OCI-LY1 (cell line): ENCODE data around the gene OR8D1.

Source experiments
- H2AFZ ChIP-seq: fragments of 200-600 bp; sonication (generic), shearing (Covaris generic); 2 replicates; pipeline ENCODE4 v1.6.0; 2014; ENCODE audit warnings: antibody characterized with exemption, mild to moderate bottlenecking, low read length
- H3F3A ChIP-seq: fragments of 200-600 bp; sonication (generic), shearing (Covaris generic); 2 replicates; pipeline ENCODE4 v1.6.0; 2014; ENCODE audit warnings: mild to moderate bottlenecking, antibody characterized with exemption, low read length, moderate library complexity; ENCODE audit not compliant: insufficient read depth
- H3K27ac ChIP-seq: fragments of 200-600 bp; sonication (generic); 2 replicates; pipeline ENCODE4 v1.5.1; 2014; ENCODE audit warnings: low read length, mixed run types, mild to moderate bottlenecking, low read depth; ENCODE audit not compliant: poor library complexity, severe bottlenecking
- H3K27me3 ChIP-seq: fragments of 200-600 bp; sonication (generic); 2 replicates; pipeline ENCODE4 v1.6.0; 2014; ENCODE audit warnings: antibody characterized with exemption, mild to moderate bottlenecking, low read length, moderate library complexity; ENCODE audit not compliant: insufficient read depth
- H3K36me3 ChIP-seq: fragments of 200-600 bp; sonication (generic); 2 replicates; pipeline ENCODE4 v1.6.1; 2014; ENCODE audit warnings: mild to moderate bottlenecking, antibody characterized with exemption, low read length, moderate library complexity, mixed read lengths; ENCODE audit not compliant: insufficient read depth
- H3K4me1 ChIP-seq: fragments of 200-600 bp; sonication (generic); 2 replicates; pipeline ENCODE4 v1.5.1; 2014; ENCODE audit warnings: mild to moderate bottlenecking, low read length, moderate library complexity; ENCODE audit not compliant: insufficient read depth, severe bottlenecking
- H3K4me2 ChIP-seq: fragments of 200-600 bp; sonication (generic), shearing (Covaris generic); 2 replicates; pipeline ENCODE4 v1.6.1; 2014; ENCODE audit warnings: low read length
- H3K4me3 ChIP-seq: fragments of 200-600 bp; sonication (generic); 2 replicates; pipeline ENCODE4 v1.5.1; 2014; ENCODE audit warnings: low read length, low read depth, mild to moderate bottlenecking, mixed read lengths; ENCODE audit not compliant: poor library complexity, severe bottlenecking
- H3K79me2 ChIP-seq: fragments of 200-600 bp; shearing (Covaris generic); 2 replicates; pipeline ENCODE4 v1.6.1; 2016; ENCODE audit warnings: mixed run types, low read length, mixed read lengths; ENCODE audit not compliant: insufficient read depth
- H3K9ac ChIP-seq: fragments of 200-600 bp; sonication (generic), shearing (Covaris generic); 2 replicates; pipeline ENCODE4 v1.6.1; 2014; ENCODE audit warnings: mild to moderate bottlenecking, low read length, mixed read lengths
- H3K9me2 ChIP-seq: fragments of 200-600 bp; sonication (generic), shearing (Covaris generic); 2 replicates; pipeline ENCODE4 v1.6.1; 2014; ENCODE audit warnings: low read depth, mild to moderate bottlenecking, low read length, mixed read lengths
- H3K9me3 ChIP-seq: fragments of 200-600 bp; shearing (Covaris generic); 2 replicates; pipeline ENCODE4 v1.6.1; 2014; ENCODE audit warnings: low read length, mixed read lengths
- H4K20me1 ChIP-seq: fragments of 200-600 bp; sonication (generic), shearing (Covaris generic); 2 replicates; pipeline ENCODE4 v1.6.0; 2016; ENCODE audit warnings: mild to moderate bottlenecking, low read length; ENCODE audit not compliant: insufficient read depth
- CTCF ChIP-seq: fragments of 200-600 bp; sonication (generic), shearing (Covaris generic); IDR thresholded peaks from 2 replicates; pipeline ENCODE4 v1.5.1; 2017; ENCODE audit warnings: mild to moderate bottlenecking, antibody characterized with exemption, low read length, moderate library complexity, mixed read lengths
- EZH2 ChIP-seq: fragments of 200-600 bp; sonication (generic), shearing (Covaris generic); IDR thresholded peaks from 2 replicates; pipeline ENCODE4 v1.8.0; 2017; ENCODE audit warnings: borderline replicate concordance, mixed run types, mild to moderate bottlenecking, antibody characterized with exemption, low read length, moderate library complexity, mixed read lengths

The OR8D1 gene

GRCh38 chr11:124256076-124256475 is 57.7 kb downstream of the OR8D1 start, which contains the start of gene OR8G5:
Gene OR8G5 (plus strand): TSS chr11:124256376. CDS start chr11:124264932, 8,556 bp downstream.
- Histone ChIP-seq H3K36me3 (no peaks in the 10 kb centered on the region), H3K9me2 (no peaks in the 10 kb centered on the region), H3K27me3 (no peaks in the 10 kb centered on the region), H2AFZ (no peak within 1 kb of the TSS), H3K9ac (no peak within 1 kb of the TSS), H4K20me1 (no peaks in the 10 kb centered on the region), H3K27ac (no peak within 1 kb of the TSS), H3K4me1 (no peaks in the 10 kb centered on the region), H3F3A (no peaks in the 10 kb centered on the region), H3K9me3 (no peaks in the 10 kb centered on the region), H3K4me3 (no peak within 1 kb of the TSS), H3K79me2 (no peaks in the 10 kb centered on the region), H3K4me2 (no peak within 1 kb of the TSS)
- TF ChIP-seq CTCF = no peak
- no peak for TF ChIP-seq EZH2
